Measurements from ENCODE around the gene TM9SF4.

DNA sequence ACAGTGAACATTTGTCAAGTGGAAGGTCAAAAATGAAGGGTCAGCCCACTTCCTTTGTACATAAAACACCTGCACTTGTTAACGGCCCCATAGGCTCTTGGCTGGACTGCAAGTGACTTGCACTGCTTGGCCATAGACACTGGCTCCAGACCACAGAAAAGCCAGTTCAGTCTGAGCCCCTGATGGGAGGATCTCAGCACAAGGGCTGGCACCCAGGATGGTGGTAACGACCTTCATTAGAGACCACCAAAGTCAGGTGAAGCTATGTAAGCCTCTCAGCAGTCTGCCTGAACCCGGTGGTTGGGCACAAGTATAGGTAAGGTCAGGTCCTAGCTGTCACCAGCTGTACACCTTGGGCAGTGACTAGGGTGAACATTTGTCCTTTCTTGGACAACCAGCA, 81.9 kb downstream of the TM9SF4 start:
- TF ChIP-seq, protein P1, sequence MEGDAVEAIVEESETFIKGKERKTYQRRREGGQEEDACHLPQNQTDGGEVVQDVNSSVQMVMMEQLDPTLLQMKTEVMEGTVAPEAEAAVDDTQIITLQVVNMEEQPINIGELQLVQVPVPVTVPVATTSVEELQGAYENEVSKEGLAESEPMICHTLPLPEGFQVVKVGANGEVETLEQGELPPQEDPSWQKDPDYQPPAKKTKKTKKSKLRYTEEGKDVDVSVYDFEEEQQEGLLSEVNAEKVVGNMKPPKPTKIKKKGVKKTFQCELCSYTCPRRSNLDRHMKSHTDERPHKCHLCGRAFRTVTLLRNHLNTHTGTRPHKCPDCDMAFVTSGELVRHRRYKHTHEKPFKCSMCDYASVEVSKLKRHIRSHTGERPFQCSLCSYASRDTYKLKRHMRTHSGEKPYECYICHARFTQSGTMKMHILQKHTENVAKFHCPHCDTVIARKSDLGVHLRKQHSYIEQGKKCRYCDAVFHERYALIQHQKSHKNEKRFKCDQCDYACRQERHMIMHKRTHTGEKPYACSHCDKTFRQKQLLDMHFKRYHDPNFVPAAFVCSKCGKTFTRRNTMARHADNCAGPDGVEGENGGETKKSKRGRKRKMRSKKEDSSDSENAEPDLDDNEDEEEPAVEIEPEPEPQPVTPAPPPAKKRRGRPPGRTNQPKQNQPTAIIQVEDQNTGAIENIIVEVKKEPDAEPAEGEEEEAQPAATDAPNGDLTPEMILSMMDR (IDR thresholded peaks at IDR 0.05), result no peak
- no peak for TF ChIP-seq POLR2A (IDR thresholded peaks at IDR 0.05)

All from uterus (tissue), 2 donors.